Activated B cell treated with CpG ODN at 0.5 μM for 24 hours (primary cell): ENCODE results near the gene SLC22A12. TPM values are rescaled to one million over a fixed set of nuclear protein-coding genes. Genes with fewer than 3 reads are reported as not detected.
A peak's percentile ranks its signal among the peaks of the same experiment; 100 is the strongest.

ENCODE experiments used
- ATAC-seq: fragments of 200-7000 bp; cut with Tn5 transposase; one replicate; pipeline ENCODE4 v1.10.0; 2021; ENCODE audit warnings: low read depth, mild to moderate bottlenecking, moderate library complexity
- CTCF ChIA-PET: fragments of 350-600 bp; sonication (Branson Sonifier 250); formaldehyde crosslinking; loops from one replicate; lab custom pipeline; 2021; ENCODE audit warnings: antibody characterized with exemption; lab: Charles Lee
- POLR2A ChIA-PET: fragments of 350-600 bp; sonication (Branson Sonifier 250); formaldehyde crosslinking; loops from one replicate; lab custom pipeline; 2021; ENCODE audit warnings: antibody characterized with exemption; lab: Charles Lee
- DNase-seq: peaks from one replicate; pipeline ENCODE4 v3.0.0; 2022
- H3K27ac Mint-ChIP-seq: one replicate; pipeline ENCODE4 v1.8.0; 2020; ENCODE audit warnings: mixed read lengths
- H3K27me3 Mint-ChIP-seq: one replicate; pipeline ENCODE4 v1.8.0; 2021; ENCODE audit warnings: mixed read lengths
- H3K36me3 Mint-ChIP-seq: one replicate; pipeline ENCODE4 v1.8.0; 2021; ENCODE audit warnings: low read depth, mixed read lengths
- H3K4me1 Mint-ChIP-seq: one replicate; pipeline ENCODE4 v1.8.0; 2021; ENCODE audit warnings: mixed read lengths
- H3K4me3 Mint-ChIP-seq: one replicate; pipeline ENCODE4 v1.8.0; 2020; ENCODE audit warnings: mild to moderate bottlenecking, mixed read lengths
- H3K9me3 Mint-ChIP-seq: one replicate; pipeline ENCODE4 v1.8.0; 2020; ENCODE audit warnings: mixed read lengths
- intact Hi-C: fragments of 100-400 bp; cut with micrococcal nuclease; formaldehyde crosslinking; loops from one replicate; pipeline ENCODE4 v1.15.1; 2024
- total RNA-seq: library from RNA; stranded (reverse); gene quantifications from 2 replicates; pipeline ENCODE4 v1.2.3, GENCODE V29; 2022
- TF ChIP-seq, protein P1 (sequence below): fragments of 200-600 bp; IDR thresholded peaks from one replicate; pipeline ENCODE4 v1.8.0; 2022; ENCODE audit warnings: antibody characterized with exemption, mild to moderate bottlenecking

The SLC22A12 gene
- total RNA-seq, 1 donor from 2014 or later: not detected

DNA sequence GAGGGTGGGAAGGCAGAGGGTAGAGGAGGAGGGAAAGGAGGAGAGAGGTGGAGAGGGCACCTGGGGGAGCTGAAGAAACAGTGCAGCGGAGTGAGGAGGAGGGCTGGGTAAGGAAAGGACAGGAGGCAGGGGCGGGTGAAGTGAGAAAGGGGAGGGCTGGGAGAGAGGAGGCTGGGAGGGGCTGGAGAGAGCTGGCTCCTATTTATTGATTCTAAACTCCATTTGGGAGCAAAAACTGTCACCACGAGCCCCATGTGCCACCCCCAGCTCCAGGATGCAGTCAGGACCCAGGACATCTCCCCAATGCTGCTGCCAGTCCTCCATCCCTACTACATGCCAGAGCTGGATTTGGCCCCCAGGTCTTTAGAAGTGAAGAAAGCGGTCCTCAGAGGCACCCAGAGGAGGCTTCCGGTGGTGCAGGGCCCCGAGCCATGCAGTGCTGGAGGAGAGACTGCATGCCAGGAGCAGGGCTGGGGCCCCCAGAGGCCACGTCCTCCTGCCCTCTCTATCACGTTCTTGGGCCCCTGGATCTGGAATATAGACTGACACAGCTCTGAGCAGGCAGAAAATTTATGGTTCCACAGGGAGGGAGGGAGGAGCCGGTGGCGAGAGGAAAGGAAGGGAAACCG lies 53.7 kb downstream of the SLC22A12 start:
- DNase-seq (no peak), ATAC-seq (peak; percentile 45)
- peaks cover 5% of the 10 kb centered on the region for H3K4me1 Mint-ChIP-seq
- TF ChIP-seq, protein P1, sequence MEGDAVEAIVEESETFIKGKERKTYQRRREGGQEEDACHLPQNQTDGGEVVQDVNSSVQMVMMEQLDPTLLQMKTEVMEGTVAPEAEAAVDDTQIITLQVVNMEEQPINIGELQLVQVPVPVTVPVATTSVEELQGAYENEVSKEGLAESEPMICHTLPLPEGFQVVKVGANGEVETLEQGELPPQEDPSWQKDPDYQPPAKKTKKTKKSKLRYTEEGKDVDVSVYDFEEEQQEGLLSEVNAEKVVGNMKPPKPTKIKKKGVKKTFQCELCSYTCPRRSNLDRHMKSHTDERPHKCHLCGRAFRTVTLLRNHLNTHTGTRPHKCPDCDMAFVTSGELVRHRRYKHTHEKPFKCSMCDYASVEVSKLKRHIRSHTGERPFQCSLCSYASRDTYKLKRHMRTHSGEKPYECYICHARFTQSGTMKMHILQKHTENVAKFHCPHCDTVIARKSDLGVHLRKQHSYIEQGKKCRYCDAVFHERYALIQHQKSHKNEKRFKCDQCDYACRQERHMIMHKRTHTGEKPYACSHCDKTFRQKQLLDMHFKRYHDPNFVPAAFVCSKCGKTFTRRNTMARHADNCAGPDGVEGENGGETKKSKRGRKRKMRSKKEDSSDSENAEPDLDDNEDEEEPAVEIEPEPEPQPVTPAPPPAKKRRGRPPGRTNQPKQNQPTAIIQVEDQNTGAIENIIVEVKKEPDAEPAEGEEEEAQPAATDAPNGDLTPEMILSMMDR: no peak
- CTCF ChIA-PET: no interaction called here
- POLR2A ChIA-PET: no interaction called here
- peaks cover 30% of the 10 kb centered on the region for H3K27me3 Mint-ChIP-seq
- H3K27ac Mint-ChIP-seq: no peak overlapping the region
- no peak overlapping the region for H3K4me3 Mint-ChIP-seq
- no peaks in the 10 kb centered on the region for H3K36me3 Mint-ChIP-seq
- intact Hi-C loops: no loop called here
- H3K9me3 Mint-ChIP-seq: no peaks in the 10 kb centered on the region

DNA sequence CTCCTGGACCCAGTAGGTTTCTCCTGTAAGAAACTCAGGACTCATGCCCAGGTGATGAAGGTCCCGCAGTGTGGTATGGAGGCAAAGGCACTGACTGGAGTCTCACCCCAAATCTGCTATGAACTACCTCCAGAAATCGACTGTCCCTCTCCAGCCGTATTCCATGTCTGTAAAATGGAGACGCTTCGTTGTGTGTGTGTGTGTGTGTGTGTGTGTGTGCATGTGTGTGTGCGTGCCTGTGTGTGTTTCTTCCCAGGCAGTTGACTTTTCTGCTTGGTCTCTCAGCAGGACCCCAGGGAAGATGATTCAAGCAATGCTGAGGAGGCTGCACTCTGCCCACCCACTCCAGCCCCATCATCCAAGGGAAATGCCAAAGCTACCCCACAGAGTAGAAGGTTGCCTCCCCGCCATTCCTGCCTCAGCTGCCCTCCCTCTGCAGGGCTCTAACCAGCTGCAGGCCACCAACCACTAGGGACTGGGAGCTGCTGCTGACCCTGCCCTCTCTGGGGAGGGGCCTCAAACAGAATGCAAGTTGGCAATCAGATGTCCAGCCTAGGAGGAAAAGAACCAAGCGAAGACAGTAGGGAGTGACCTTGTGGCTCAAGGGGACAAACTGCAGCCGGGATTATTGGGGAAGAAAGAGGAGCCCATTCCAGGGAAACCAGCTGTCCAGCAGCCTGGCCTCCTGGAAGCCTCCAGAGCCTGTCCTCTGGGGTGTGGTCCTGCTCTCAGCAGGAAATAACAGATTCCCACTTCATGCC lies 56.2 kb downstream of the SLC22A12 start:
- intact Hi-C loops: no loop called here
- H3K27ac Mint-ChIP-seq: no peak overlapping the region
- H3K36me3 Mint-ChIP-seq: no peaks in the 10 kb centered on the region
- peaks cover 5% of the 10 kb centered on the region for H3K4me1 Mint-ChIP-seq
- H3K9me3 Mint-ChIP-seq: no peaks in the 10 kb centered on the region
- no peak overlapping the region for H3K4me3 Mint-ChIP-seq
- POLR2A ChIA-PET: interaction anchor here (0.7 kb wide), 1 partner anchor 29 kb away, joined by 3 read pairs; no protein-coding TSS in a partner anchor
- peaks cover 30% of the 10 kb centered on the region for H3K27me3 Mint-ChIP-seq
- CTCF ChIA-PET: interaction anchor here (6.9 kb wide), 1 partner anchor 199 kb away, joined by 39 read pairs; no protein-coding TSS in a partner anchor
- DNase-seq: no peak
- ATAC-seq: no peak
- TF ChIP-seq, protein P1: no peak

DNA sequence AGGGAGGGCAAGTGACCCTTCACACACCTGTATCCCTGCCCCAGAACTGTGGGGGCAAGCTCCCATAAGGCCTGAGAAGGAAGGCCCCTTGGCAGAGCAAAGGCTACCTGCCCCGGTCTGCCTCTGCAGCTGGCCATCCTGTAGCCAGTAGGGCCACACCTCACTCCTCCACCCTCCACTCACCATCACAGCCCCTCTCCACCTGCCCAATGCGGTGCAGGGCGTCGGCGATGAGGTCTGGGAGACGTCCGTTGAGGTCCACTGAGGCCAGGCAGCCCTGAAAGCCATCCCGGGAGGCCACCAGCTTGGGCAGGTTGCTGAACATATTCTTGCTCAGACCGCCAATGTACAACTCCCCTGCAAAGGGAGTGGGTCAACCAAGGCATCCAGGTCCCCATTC lies 57.5 kb downstream of the SLC22A12 start:
- Mint-ChIP-seq H3K4me1 (peaks cover 12% of the 10 kb centered on the region), H3K27me3 (peaks cover 30% of the 10 kb centered on the region), H3K27ac (no peak overlapping the region), H3K36me3 (no peaks in the 10 kb centered on the region), H3K9me3 (no peaks in the 10 kb centered on the region), H3K4me3 (no peak overlapping the region)
- CTCF ChIA-PET: interaction anchor here (5.2 to 6.9 kb wide), 2 partner anchors 200 to 331 kb away, joined by 27 to 39 read pairs; partner anchors contain the start of genes PRDX5 and TRMT112
- DNase-seq (no peak), ATAC-seq (no peak)
- intact Hi-C loops: loop anchor here (2.0 kb wide), 1 partner anchor 200 kb away; no protein-coding TSS in a partner anchor
- TF ChIP-seq, protein P1: no peak
- POLR2A ChIA-PET: no interaction called here

DNA sequence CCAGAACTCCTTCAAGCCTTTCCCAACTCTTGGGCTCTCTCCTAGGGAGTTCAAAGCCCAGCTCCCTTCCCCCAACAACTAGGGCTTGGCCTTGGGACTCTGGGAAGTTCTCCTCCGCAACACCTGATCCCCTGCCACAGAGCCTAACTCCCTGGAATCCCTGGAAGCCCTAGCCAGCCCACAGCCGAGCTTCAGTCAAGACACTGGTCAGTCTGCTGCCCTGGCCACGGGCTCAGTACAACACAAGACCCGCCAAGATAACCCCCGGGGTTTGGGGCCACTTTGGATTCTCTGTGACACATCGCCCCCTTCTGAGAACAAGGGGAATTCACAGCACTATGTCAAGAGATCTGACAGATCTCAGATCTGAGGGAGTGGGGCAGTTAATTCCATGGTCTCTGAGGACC lies 58.3 kb downstream of the SLC22A12 start:
- no peak for ATAC-seq
- intact Hi-C loops: loop anchor here (1.0 to 2.0 kb wide), 4 partner anchors 96 to 332 kb away; partner anchors contain the start of gene TRMT112

More for the DNA sequence above, 58.3 kb downstream of the SLC22A12 start:
- Mint-ChIP-seq H3K36me3 (no peaks in the 10 kb centered on the region), H3K27ac (no peak overlapping the region), H3K4me1 (peaks cover 11% of the 10 kb centered on the region), H3K9me3 (no peaks in the 10 kb centered on the region), H3K4me3 (no peak overlapping the region), H3K27me3 (peaks cover 24% of the 10 kb centered on the region)
- POLR2A ChIA-PET: interaction anchor here (0.6 kb wide), 1 partner anchor 351 kb away, joined by 13 read pairs; no protein-coding TSS in a partner anchor
- TF ChIP-seq, protein P1: no peak
- DNase-seq: no peak
- CTCF ChIA-PET: interaction anchor here (0.9 to 6.9 kb wide), 9 partner anchors 10 to 332 kb away, joined by 3 to 39 read pairs (median 9); partner anchors contain the start of genes PRDX5, RPS6KA4 and TRMT112
